BE2C (cell line): ENCODE measurements around the gene GGTLC2.

Source experiments
- DNase-seq: peaks from one replicate; pipeline ENCODE4 v3.0.0-alpha.2; 2020
- H3K27me3 ChIP-seq: fragments of 250-450 bp; sonication (Bioruptor Pico); 2 replicates; pipeline ENCODE4 v1.5.1; 2020; ENCODE audit warnings: mild to moderate bottlenecking
- H3K36me3 ChIP-seq: fragments of 250-450 bp; sonication (Bioruptor Pico); 2 replicates; pipeline ENCODE4 v1.5.1; 2020; ENCODE audit warnings: mild to moderate bottlenecking
- H3K4me1 ChIP-seq: fragments of 250-450 bp; sonication (Bioruptor Pico); 2 replicates; pipeline ENCODE4 v1.5.1; 2020
- H3K4me3 ChIP-seq: 2 replicates; pipeline ENCODE4 v1.5.1; 2011; ENCODE audit warnings: low read depth, low read length
- H3K9me3 ChIP-seq: fragments of 250-450 bp; sonication (Bioruptor Pico); 2 replicates; pipeline ENCODE4 v1.5.1; 2020
- TF ChIP-seq, protein P1 (sequence below): IDR thresholded peaks from 2 replicates; pipeline ENCODE4 v1.5.1; 2012; ENCODE audit warnings: mild to moderate bottlenecking, low read depth, low read length

Gene GGTLC2

GRCh38 chr22:22655452-22656290, 11.3 kb downstream of the GGTLC2 start:
- Histone ChIP-seq H3K4me1 (no peaks in the 10 kb centered on the region), H3K36me3 (no peaks in the 10 kb centered on the region), H3K27me3 (peaks cover 24% of the 10 kb centered on the region; the same call in 1 of the 2 replicates), H3K4me3 (no peak overlapping the region), H3K9me3 (no peaks in the 10 kb centered on the region)
- TF ChIP-seq, protein P1, sequence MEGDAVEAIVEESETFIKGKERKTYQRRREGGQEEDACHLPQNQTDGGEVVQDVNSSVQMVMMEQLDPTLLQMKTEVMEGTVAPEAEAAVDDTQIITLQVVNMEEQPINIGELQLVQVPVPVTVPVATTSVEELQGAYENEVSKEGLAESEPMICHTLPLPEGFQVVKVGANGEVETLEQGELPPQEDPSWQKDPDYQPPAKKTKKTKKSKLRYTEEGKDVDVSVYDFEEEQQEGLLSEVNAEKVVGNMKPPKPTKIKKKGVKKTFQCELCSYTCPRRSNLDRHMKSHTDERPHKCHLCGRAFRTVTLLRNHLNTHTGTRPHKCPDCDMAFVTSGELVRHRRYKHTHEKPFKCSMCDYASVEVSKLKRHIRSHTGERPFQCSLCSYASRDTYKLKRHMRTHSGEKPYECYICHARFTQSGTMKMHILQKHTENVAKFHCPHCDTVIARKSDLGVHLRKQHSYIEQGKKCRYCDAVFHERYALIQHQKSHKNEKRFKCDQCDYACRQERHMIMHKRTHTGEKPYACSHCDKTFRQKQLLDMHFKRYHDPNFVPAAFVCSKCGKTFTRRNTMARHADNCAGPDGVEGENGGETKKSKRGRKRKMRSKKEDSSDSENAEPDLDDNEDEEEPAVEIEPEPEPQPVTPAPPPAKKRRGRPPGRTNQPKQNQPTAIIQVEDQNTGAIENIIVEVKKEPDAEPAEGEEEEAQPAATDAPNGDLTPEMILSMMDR = no peak
- DNase-seq = no peak

DNA sequence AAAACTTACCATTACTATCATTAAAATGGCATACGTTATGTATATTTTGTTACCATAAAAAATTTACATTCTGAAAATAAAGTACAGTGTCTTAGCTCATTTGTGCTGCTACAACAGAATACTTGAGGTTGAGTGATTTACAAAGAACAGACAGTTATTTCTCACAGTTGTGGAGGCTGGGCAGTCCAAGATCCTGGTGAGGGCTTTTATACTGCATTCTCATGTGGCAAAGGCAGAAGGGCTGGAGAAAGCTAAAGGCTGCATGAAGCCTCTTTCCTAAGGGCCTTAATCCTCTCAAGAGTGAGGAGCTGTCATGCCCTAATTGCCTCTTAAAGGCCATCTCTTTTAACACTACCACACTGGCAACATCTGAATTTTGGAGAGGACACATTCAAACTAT, 13.3 kb downstream of the GGTLC2 start:
- DNase-seq = no peak
- Histone ChIP-seq H3K27me3 (peaks cover 24% of the 10 kb centered on the region; the same call in 1 of the 2 replicates), H3K9me3 (no peaks in the 10 kb centered on the region), H3K4me3 (no peak overlapping the region), H3K4me1 (no peaks in the 10 kb centered on the region), H3K36me3 (no peaks in the 10 kb centered on the region)
- TF ChIP-seq, protein P1 = no peak

DNA sequence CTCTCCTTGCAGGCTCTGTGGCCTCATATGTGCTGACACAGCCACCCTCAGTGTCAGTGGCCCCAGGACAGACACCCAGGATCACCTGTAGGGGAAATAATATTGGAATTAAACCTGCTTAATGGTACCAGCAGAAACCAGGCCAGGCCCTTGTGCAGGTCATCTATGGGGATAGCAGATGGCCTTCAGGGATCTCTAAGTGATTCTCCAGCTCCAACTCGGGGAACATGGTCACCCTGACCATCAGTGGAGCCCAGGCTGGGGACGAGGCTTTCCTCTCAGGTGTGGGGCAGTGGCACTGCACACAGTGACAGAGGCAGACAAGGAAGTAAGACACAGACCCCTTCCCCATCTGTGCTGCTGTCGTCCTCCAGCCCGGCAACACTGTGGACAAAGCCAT, 16.9 kb downstream of the GGTLC2 start:
- TF ChIP-seq, protein P1 = no peak
- no peak overlapping the region for H3K4me3 ChIP-seq
- H3K9me3 ChIP-seq = no peaks in the 10 kb centered on the region
- DNase-seq = no peak
- H3K36me3 ChIP-seq = no peaks in the 10 kb centered on the region
- H3K27me3 ChIP-seq = peaks cover 24% of the 10 kb centered on the region
- no peaks in the 10 kb centered on the region for H3K4me1 ChIP-seq

DNA sequence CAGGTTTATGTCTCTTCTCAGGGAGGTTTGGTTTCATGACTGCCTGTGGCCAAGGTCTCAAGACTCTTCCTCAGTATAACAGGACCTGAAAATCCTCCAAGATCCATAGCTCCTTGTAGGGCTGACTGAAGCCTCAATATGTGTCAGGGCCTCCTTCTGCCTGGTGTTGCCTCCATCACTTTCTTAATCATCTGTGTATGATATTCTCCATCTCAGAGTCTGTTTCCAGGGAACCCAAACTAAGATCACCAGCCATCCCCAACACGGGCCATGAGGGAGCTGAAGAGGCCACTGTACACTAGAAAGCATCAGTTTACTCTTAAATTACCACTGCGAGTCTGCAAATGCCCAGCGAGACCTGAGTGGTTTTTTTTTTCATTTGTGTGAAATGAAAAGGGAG, 17.7 kb downstream of the GGTLC2 start:
- Histone ChIP-seq H3K9me3 (no peaks in the 10 kb centered on the region), H3K4me1 (no peaks in the 10 kb centered on the region), H3K4me3 (no peak overlapping the region), H3K27me3 (peaks cover 24% of the 10 kb centered on the region), H3K36me3 (no peaks in the 10 kb centered on the region)
- TF ChIP-seq, protein P1 = no peak
- no peak for DNase-seq

DNA sequence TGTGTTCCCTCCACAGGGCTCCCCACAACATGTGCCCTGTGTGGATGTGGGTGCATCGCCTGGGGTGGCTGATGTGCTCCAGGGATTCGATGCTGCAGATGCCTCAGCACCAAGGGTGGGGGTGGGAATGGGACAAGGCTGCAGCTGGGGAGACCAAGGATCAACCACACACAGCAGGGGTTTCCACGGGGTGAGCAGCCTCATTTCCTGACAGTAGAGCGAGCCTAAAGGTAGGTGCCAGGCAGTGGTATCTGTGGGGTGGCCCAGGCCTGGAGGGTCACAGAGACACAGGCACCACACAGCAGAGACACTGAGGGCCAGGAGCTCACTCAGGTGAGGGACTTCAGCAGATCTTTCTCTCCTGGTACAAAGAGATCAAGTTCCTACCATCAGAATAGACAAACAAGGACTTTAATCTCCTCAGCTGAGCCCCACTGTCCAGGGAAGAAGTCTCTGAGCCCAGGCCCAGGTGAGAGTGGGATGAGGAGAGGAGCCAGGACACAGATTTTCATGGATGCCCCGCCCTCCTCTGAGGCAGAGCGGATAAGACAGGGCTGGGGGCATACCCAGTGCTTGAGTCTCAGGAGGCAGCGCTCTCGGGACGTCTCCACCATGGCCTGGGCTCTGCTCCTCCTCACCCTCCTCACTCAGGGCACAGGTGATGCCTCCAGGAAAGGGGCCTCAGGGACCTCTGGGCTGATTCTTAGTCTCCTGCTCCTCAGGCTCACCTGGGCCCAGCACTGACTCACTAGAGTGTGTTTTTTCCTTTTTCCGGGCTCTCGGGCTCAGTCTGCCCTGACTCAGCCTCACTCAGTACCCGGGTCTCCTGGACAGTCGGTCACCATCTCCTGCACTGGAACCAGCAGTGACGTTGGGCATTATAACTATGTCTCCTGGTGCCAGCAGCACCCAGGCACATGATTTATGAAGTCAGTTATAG, 19.7 kb downstream of the GGTLC2 start:
- no peaks in the 10 kb centered on the region for H3K4me1 ChIP-seq
- no peaks in the 10 kb centered on the region for H3K9me3 ChIP-seq
- H3K4me3 ChIP-seq = no peak overlapping the region
- peaks cover 12% of the 10 kb centered on the region for H3K27me3 ChIP-seq
- TF ChIP-seq, protein P1 = no peak
- H3K36me3 ChIP-seq = no peaks in the 10 kb centered on the region
- DNase-seq = no peak
